ENCODE data around the gene ADCYAP1R1. TPM values are rescaled to one million over a fixed set of nuclear protein-coding genes. Genes with fewer than 3 reads are reported as not detected.

The ADCYAP1R1 gene
- total and polyA plus RNA-seq, 3 donors from 2014 or later = 3.2 to 4.8 (median 4.3) TPM

DNA sequence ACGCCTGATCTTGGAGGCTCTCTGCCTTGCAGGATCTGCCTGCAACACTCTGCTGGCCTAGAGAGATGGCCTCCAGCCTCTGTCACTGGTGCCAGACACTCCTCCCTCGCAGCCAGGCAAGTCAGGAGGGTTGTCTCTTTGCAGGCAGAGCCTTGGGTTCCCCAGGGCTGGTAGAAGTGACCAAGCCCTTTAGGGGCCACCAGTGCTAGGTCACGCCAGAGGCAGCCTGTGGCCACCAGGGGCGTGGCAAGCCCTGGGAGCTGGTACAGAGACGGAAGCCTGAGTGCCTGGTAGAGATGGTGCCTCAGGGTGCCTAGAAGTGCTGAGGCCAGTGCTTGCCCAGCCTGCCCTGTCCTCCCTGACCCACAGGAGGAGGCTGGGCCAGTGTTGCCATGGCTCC, 9.1 kb downstream of the ADCYAP1R1 start:
- Histone ChIP-seq H3K9me3 (no peaks in the 10 kb centered on the region), H3K27me3 (no peaks in the 10 kb centered on the region), H3K36me3 (ENCODE audit: low read depth, missing control alignments) (no peaks in the 10 kb centered on the region), H3K4me1 (no peaks in the 10 kb centered on the region), H3K27ac (no peak overlapping the region), H3K4me3 (no peak overlapping the region)
- TF ChIP-seq, protein P1, sequence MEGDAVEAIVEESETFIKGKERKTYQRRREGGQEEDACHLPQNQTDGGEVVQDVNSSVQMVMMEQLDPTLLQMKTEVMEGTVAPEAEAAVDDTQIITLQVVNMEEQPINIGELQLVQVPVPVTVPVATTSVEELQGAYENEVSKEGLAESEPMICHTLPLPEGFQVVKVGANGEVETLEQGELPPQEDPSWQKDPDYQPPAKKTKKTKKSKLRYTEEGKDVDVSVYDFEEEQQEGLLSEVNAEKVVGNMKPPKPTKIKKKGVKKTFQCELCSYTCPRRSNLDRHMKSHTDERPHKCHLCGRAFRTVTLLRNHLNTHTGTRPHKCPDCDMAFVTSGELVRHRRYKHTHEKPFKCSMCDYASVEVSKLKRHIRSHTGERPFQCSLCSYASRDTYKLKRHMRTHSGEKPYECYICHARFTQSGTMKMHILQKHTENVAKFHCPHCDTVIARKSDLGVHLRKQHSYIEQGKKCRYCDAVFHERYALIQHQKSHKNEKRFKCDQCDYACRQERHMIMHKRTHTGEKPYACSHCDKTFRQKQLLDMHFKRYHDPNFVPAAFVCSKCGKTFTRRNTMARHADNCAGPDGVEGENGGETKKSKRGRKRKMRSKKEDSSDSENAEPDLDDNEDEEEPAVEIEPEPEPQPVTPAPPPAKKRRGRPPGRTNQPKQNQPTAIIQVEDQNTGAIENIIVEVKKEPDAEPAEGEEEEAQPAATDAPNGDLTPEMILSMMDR (IDR thresholded peaks at IDR 0.05) = no peak
- no peak for TF ChIP-seq POLR2A (IDR thresholded peaks at IDR 0.05)
- DNase-seq = no peak
- WGBS, 2 donors = 65 to 100% methylated on average over 1 to 3 of the region's 5 CpGs
- intact Hi-C loops (cut with DNase I; ENCODE audit: low total_unique reads) = no loop called here

DNA sequence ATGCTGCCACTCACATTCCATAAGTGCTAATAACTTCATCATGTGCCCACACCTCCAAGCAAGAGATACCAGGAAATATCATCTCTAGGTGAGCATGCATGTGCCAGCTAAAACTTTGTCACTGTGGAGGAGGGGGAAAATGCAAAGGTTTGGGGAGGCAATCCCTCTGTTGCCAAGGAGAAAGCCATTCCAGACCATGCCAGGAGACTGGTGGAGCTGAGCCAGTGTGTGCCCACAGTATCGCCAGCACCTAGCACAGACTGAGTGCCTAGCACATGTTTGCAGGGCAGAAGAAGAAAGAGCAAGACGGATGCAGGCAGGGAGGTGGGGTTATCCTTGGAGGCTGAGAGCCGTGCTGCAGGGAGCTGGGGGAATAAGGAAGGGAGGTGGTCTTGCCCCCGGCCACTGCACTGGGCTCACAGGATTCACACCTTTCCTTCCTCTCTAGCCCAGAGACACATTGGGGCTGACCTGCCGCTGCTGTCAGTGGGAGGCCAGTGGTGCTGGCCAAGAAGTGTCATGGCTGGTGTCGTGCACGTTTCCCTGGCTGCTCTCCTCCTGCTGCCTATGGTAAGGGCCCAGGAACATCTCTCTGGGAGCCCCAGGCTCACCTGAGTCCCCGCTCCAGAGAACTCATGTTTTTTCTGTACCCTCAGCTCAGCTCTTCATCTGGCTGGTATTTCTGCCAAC, 10.8 kb downstream of the ADCYAP1R1 start:
- TF ChIP-seq POLR2A (IDR thresholded peaks at IDR 0.05) = no peak
- TF ChIP-seq, protein P1 (IDR thresholded peaks at IDR 0.05) = no peak
- Histone ChIP-seq H3K27ac (no peak overlapping the region), H3K4me1 (no peaks in the 10 kb centered on the region), H3K36me3 (ENCODE audit: low read depth, missing control alignments) (no peaks in the 10 kb centered on the region), H3K27me3 (no peaks in the 10 kb centered on the region), H3K9me3 (no peaks in the 10 kb centered on the region), H3K4me3 (no peak overlapping the region)
- intact Hi-C loops (cut with DNase I; ENCODE audit: low total_unique reads) = no loop called here
- no peak for DNase-seq
- 90 to 91% methylated on average over 7 to 8 of the region's 8 CpGs for WGBS, 2 donors

DNA sequence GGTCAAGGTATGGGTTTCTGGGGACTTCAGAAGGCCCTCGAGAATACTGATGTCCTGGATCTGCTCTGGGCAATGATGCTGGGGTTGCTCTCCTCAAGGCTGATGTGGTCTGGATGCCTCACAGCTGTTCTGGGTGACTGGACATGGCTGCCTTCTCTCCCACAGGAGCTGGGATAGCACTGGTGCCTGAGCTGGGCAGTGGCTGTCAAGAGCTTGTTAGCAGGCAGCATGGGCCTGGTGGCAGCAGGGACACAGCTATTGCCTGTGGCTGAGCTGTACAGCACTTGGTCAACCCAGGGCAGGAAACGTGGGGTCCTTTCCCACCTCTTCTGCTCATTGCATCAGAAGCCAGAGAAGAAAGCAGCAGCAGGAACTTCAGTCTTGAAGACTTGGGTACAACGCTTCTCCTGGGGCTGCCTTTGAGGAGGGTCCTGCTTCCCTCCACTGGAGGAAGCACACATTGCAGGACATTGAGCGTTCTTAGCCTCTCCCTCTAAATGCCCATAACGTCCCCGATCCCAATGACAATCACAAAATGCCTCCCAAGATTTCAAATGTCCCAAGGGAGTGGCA, 13.0 kb downstream of the ADCYAP1R1 start:
- no peaks in the 10 kb centered on the region for H3K36me3 ChIP-seq (ENCODE audit: low read depth, missing control alignments)
- no peak for DNase-seq
- no peaks in the 10 kb centered on the region for H3K9me3 ChIP-seq
- TF ChIP-seq, protein P1 (IDR thresholded peaks at IDR 0.05) = no peak
- TF ChIP-seq POLR2A (IDR thresholded peaks at IDR 0.05) = no peak
- H3K27ac ChIP-seq = no peak overlapping the region
- no peak overlapping the region for H3K4me3 ChIP-seq
- 72 to 84% methylated on average over 5 to 6 of the region's 6 CpGs for WGBS, 2 donors
- no peaks in the 10 kb centered on the region for H3K27me3 ChIP-seq
- intact Hi-C loops (cut with DNase I; ENCODE audit: low total_unique reads) = no loop called here
- H3K4me1 ChIP-seq = peaks cover 15% of the 10 kb centered on the region

DNA sequence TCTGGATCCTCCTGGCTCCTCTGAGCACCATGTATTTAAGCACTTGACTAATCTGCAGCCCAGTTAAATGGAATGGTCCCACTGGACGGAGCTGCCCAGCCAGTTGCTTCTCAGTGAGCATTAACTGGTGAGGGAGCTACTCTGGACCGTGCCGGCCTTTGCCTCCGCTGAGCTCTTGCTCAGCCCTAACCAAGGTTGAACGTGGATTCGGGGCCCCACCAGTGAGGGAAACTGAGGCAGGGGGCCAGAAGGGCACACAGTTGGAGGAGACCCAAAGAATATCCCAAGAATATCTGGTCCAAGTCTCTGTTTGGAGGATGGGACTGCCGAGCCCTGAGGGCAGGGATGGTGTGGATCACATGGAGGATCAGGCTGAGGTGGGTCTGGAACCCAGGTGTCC, 13.7 kb downstream of the ADCYAP1R1 start:
- H3K4me1 ChIP-seq = peaks cover 18% of the 10 kb centered on the region
- no peaks in the 10 kb centered on the region for H3K9me3 ChIP-seq
- no peak overlapping the region for H3K4me3 ChIP-seq
- WGBS, 2 donors = 95 to 98% methylated on average over 6 to 7 of the region's 7 CpGs
- DNase-seq = no peak
- H3K27ac ChIP-seq = no peak overlapping the region
- intact Hi-C loops (cut with DNase I; ENCODE audit: low total_unique reads) = no loop called here
- H3K36me3 ChIP-seq (ENCODE audit: low read depth, missing control alignments) = no peaks in the 10 kb centered on the region
- no peaks in the 10 kb centered on the region for H3K27me3 ChIP-seq
- TF ChIP-seq POLR2A (IDR thresholded peaks at IDR 0.05) = no peak
- TF ChIP-seq, protein P1 (IDR thresholded peaks at IDR 0.05) = no peak
